ENCODE measurements around the gene PPP6R3.

Gene PPP6R3

DNA sequence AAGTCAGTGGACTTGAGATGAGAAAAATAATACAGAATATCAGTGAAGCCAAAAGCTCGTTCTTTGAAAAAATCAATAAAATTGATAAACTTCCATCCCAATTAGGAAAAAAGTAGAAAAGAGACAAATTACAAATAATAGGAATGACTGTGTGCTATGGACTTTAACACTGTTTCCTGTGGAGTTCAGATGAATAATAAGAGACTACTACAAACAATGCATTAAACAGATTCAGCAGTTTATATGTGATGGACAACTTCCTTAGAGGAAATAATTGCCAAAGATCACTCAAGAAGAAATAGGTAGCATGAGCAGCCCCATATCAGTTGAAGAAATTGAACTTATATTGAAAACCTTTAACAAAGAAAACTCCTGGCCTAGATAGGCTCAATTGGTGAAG, 99.7 kb downstream of the PPP6R3 start:
- TF ChIP-seq, protein P1, sequence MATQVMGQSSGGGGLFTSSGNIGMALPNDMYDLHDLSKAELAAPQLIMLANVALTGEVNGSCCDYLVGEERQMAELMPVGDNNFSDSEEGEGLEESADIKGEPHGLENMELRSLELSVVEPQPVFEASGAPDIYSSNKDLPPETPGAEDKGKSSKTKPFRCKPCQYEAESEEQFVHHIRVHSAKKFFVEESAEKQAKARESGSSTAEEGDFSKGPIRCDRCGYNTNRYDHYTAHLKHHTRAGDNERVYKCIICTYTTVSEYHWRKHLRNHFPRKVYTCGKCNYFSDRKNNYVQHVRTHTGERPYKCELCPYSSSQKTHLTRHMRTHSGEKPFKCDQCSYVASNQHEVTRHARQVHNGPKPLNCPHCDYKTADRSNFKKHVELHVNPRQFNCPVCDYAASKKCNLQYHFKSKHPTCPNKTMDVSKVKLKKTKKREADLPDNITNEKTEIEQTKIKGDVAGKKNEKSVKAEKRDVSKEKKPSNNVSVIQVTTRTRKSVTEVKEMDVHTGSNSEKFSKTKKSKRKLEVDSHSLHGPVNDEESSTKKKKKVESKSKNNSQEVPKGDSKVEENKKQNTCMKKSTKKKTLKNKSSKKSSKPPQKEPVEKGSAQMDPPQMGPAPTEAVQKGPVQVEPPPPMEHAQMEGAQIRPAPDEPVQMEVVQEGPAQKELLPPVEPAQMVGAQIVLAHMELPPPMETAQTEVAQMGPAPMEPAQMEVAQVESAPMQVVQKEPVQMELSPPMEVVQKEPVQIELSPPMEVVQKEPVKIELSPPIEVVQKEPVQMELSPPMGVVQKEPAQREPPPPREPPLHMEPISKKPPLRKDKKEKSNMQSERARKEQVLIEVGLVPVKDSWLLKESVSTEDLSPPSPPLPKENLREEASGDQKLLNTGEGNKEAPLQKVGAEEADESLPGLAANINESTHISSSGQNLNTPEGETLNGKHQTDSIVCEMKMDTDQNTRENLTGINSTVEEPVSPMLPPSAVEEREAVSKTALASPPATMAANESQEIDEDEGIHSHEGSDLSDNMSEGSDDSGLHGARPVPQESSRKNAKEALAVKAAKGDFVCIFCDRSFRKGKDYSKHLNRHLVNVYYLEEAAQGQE (IDR thresholded peaks at IDR 0.05; ENCODE audit: insufficient read depth in 1 of 2, low read depth in 2 of 2, low read length in 2 of 2), result no peak
- TF ChIP-seq FOXP2 (optimal IDR thresholded peaks at IDR 0.05; ENCODE audit: borderline replicate concordance, extremely low read depth, extremely low read length, insufficient read depth) (no peak), POLR2AphosphoS5 (IDR thresholded peaks at IDR 0.05; ENCODE audit: low read depth, low read length) (no peak), SIN3A (IDR thresholded peaks at IDR 0.05; ENCODE audit: borderline replicate concordance, insufficient read depth, low read length) (no peak), TAF1 (IDR thresholded peaks at IDR 0.05; ENCODE audit: borderline replicate concordance, insufficient read depth, low read length) (no peak)

DNA sequence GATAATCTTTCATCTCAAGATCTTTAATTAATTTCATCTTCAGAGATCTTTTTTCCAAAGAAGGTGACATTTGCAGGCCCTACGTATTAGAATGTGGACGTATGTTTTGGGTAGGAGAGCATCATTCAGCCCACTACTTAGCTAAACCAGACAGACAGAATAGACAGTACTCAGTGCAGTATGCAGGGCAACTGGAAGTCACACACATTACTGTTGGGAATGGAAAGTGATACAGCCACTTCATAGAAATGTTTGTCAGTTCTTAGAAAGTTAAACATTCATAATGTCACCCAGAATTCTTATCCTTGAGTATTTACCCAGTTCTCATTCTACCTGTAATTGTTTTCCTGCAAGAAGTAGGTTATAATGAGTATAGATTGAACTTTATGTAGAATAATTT, 102.9 kb downstream of the PPP6R3 start:
- TF ChIP-seq POLR2AphosphoS5 (IDR thresholded peaks at IDR 0.05; ENCODE audit: low read depth, low read length) (no peak), SIN3A (IDR thresholded peaks at IDR 0.05; ENCODE audit: borderline replicate concordance, insufficient read depth, low read length) (no peak), TAF1 (IDR thresholded peaks at IDR 0.05; ENCODE audit: borderline replicate concordance, insufficient read depth, low read length) (no peak), FOXP2 (optimal IDR thresholded peaks at IDR 0.05; ENCODE audit: borderline replicate concordance, extremely low read depth, extremely low read length, insufficient read depth) (no peak)
- TF ChIP-seq, protein P1 (IDR thresholded peaks at IDR 0.05; ENCODE audit: insufficient read depth in 1 of 2, low read depth in 2 of 2, low read length in 2 of 2), result no peak

DNA sequence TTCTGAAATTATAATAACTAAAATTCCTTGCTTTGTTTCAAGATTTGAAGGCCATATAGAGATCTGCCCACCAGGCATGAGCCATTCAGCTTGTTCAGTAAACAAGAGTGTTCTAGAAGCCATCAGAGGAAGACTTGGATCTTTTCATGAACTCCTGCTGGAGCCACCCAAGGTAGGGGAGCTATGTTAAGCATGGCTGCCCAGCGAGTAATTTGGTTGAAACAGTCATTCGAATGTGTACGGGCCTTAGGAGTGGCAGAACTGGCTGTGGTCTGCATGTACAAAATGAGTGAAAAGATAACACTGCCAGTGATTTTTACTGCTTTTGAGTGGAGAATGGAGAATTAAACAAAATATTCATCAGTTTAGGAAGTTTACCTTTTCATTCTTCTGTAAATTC, 103.7 kb downstream of the PPP6R3 start:
- TF ChIP-seq TAF1 (IDR thresholded peaks at IDR 0.05; ENCODE audit: borderline replicate concordance, insufficient read depth, low read length), result no peak
- TF ChIP-seq SIN3A (IDR thresholded peaks at IDR 0.05; ENCODE audit: borderline replicate concordance, insufficient read depth, low read length), result no peak
- TF ChIP-seq, protein P1 (IDR thresholded peaks at IDR 0.05; ENCODE audit: insufficient read depth in 1 of 2, low read depth in 2 of 2, low read length in 2 of 2), result no peak
- no peak for TF ChIP-seq POLR2AphosphoS5 (IDR thresholded peaks at IDR 0.05; ENCODE audit: low read depth, low read length)
- no peak for TF ChIP-seq FOXP2 (optimal IDR thresholded peaks at IDR 0.05; ENCODE audit: borderline replicate concordance, extremely low read depth, extremely low read length, insufficient read depth)

DNA sequence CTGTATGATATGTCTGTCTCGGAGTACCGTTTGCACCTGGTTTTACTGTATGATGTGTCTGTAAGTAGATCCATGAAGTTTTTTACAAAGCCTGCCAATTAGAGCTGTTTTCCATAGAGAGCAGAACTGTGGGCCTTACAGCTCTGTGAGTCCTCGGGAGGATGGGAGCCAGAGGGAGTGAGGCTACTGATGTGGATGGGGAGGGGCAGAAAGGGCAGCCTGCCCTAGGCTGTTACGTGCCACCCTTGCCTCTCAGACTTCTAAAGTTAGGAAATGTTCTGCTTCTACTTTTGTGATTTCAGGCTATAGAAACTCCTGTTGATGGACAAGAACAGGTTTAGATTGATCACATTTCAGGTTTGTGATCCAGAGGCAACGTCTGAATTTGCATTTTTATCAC, 105.2 kb downstream of the PPP6R3 start:
- no peak for TF ChIP-seq TAF1 (IDR thresholded peaks at IDR 0.05; ENCODE audit: borderline replicate concordance, insufficient read depth, low read length)
- TF ChIP-seq SIN3A (IDR thresholded peaks at IDR 0.05; ENCODE audit: borderline replicate concordance, insufficient read depth, low read length), result no peak
- no peak for TF ChIP-seq POLR2AphosphoS5 (IDR thresholded peaks at IDR 0.05; ENCODE audit: low read depth, low read length)
- TF ChIP-seq, protein P1 (IDR thresholded peaks at IDR 0.05; ENCODE audit: insufficient read depth in 1 of 2, low read depth in 2 of 2, low read length in 2 of 2), result no peak
- no peak for TF ChIP-seq FOXP2 (optimal IDR thresholded peaks at IDR 0.05; ENCODE audit: borderline replicate concordance, extremely low read depth, extremely low read length, insufficient read depth)

DNA sequence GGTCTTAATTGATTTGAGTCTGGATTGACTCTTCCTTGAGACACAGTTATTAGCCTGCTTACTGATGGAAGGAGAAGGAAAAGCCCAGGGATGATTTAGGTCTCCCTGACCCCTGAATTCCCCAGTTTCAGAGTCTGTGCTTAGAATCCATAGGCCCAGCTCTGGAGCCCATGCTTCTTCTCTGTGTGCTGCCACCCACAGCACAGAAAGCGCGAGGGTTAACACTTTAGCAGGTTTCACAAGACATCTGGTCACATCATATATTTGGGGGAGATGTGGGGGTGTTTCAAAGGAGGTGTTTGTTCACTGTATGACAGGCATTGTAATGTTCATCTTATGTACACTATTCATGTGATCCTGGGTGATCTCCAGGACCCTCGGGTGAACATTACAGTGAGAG, 107.0 kb downstream of the PPP6R3 start:
- no peak for TF ChIP-seq SIN3A (IDR thresholded peaks at IDR 0.05; ENCODE audit: borderline replicate concordance, insufficient read depth, low read length)
- no peak for TF ChIP-seq TAF1 (IDR thresholded peaks at IDR 0.05; ENCODE audit: borderline replicate concordance, insufficient read depth, low read length)
- TF ChIP-seq POLR2AphosphoS5 (IDR thresholded peaks at IDR 0.05; ENCODE audit: low read depth, low read length), result no peak
- TF ChIP-seq FOXP2 (optimal IDR thresholded peaks at IDR 0.05; ENCODE audit: borderline replicate concordance, extremely low read depth, extremely low read length, insufficient read depth), result no peak
- TF ChIP-seq, protein P1 (IDR thresholded peaks at IDR 0.05; ENCODE audit: insufficient read depth in 1 of 2, low read depth in 2 of 2, low read length in 2 of 2), result no peak
